DOHH2 (cell line): ENCODE results near the gene FCRL2.

ENCODE experiments used
- EZH2phosphoT487 ChIP-seq: fragments of 200-600 bp; sonication (generic); IDR thresholded peaks from 2 replicates; pipeline ENCODE4 v1.6.1; 2017; ENCODE audit warnings: borderline replicate concordance, mild to moderate bottlenecking, antibody characterized with exemption, low read length, moderate library complexity, mixed read lengths
- TF ChIP-seq, protein P1 (sequence below): fragments of 200-600 bp; sonication (generic); IDR thresholded peaks from one replicate; pipeline ENCODE4 v1.5.1; 2014; ENCODE audit warnings: antibody characterized with exemption, mild to moderate bottlenecking, low read depth, low read length; ENCODE audit not compliant: poor library complexity, severe bottlenecking

DNA sequence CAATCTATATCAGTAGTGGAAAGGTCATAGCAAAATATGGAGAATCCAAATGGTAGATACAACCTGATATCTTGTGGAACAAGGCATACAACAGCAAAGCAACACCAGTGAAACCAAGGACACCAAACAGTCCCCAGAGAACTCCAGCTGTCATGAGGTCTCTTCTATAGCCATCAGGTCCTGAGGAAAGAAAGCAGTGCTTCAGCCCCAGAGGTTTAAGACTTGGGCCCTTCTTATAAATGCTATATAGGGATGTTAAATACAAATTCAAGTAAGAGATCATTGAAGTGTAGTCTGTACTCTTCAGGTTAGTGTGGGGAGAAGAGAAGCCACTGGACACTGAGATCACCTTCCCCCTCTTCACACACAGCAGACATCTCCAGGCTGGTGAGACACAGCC lies 10.1 kb downstream of the FCRL2 start:
- TF ChIP-seq, protein P1, sequence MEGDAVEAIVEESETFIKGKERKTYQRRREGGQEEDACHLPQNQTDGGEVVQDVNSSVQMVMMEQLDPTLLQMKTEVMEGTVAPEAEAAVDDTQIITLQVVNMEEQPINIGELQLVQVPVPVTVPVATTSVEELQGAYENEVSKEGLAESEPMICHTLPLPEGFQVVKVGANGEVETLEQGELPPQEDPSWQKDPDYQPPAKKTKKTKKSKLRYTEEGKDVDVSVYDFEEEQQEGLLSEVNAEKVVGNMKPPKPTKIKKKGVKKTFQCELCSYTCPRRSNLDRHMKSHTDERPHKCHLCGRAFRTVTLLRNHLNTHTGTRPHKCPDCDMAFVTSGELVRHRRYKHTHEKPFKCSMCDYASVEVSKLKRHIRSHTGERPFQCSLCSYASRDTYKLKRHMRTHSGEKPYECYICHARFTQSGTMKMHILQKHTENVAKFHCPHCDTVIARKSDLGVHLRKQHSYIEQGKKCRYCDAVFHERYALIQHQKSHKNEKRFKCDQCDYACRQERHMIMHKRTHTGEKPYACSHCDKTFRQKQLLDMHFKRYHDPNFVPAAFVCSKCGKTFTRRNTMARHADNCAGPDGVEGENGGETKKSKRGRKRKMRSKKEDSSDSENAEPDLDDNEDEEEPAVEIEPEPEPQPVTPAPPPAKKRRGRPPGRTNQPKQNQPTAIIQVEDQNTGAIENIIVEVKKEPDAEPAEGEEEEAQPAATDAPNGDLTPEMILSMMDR, result no peak
- TF ChIP-seq EZH2phosphoT487, result no peak
